HepG2 (cell line): ENCODE results near the gene OTP. TPM values are rescaled to one million over a fixed set of nuclear protein-coding genes. Genes with fewer than 3 reads are reported as not detected.

Experiments used
- AHDC1 ChIP-seq: sonication (generic); formaldehyde crosslinking; IDR thresholded peaks from 2 replicates; pipeline ENCODE4 v1.5.1; 2020; ENCODE audit warnings: mild to moderate bottlenecking, missing genetic modification reagents, borderline replicate concordance
- ARID2 ChIP-seq: sonication (generic); formaldehyde crosslinking; IDR thresholded peaks from 2 replicates; pipeline ENCODE4 v1.8.1; 2022; ENCODE audit warnings: mild to moderate bottlenecking, missing genetic modification reagents, borderline replicate concordance
- ARNTL ChIP-seq: sonication (generic); formaldehyde crosslinking; IDR thresholded peaks from 2 replicates; pipeline ENCODE4 v1.4.0; 2020; ENCODE audit warnings: mild to moderate bottlenecking, missing genetic modification reagents
- ATF7-NPFF ChIP-seq: sonication (generic); formaldehyde crosslinking; IDR thresholded peaks from 2 replicates; pipeline ENCODE4 v1.8.1; 2023; ENCODE audit warnings: mild to moderate bottlenecking, low read depth, missing genetic modification reagents, moderate library complexity
- BHLHE40 ChIP-seq: IDR thresholded peaks from 2 replicates; pipeline ENCODE4 v1.6.1; 2011; ENCODE audit warnings: low read length, improper control_type of control experiment
- DPF2 ChIP-seq: sonication (generic); formaldehyde crosslinking; IDR thresholded peaks from 2 replicates; pipeline ENCODE4 v1.4.0; 2020; ENCODE audit warnings: mild to moderate bottlenecking, low read depth, missing genetic modification reagents, borderline replicate concordance
- ELF3 ChIP-seq: IDR thresholded peaks from 2 replicates; pipeline ENCODE4 v1.6.1; 2016; ENCODE audit warnings: missing genetic modification reagents, missing compliant biosample characterization
- JUNB ChIP-seq: sonication (generic); formaldehyde crosslinking; IDR thresholded peaks from 2 replicates; pipeline ENCODE4 v1.8.0; 2022; ENCODE audit warnings: missing genetic modification reagents, mild to moderate bottlenecking, borderline replicate concordance
- NKX3-1 ChIP-seq: sonication (generic); formaldehyde crosslinking; IDR thresholded peaks from 2 replicates; pipeline ENCODE4 v1.5.0; 2020; ENCODE audit warnings: missing genetic modification reagents
- SRSF9 ChIP-seq: fragments of 200-400 bp; formaldehyde crosslinking; IDR thresholded peaks from 2 replicates; pipeline ENCODE4 v1.6.1; 2018; ENCODE audit warnings: borderline replicate concordance, mild to moderate bottlenecking, low read depth, low read length; ENCODE audit not compliant: insufficient read depth, poor library complexity, severe bottlenecking
- ZBTB42 ChIP-seq: sonication (generic); formaldehyde crosslinking; IDR thresholded peaks from 2 replicates; pipeline ENCODE4 v1.5.0; 2020; ENCODE audit warnings: mild to moderate bottlenecking, missing genetic modification reagents
- ZFP90 ChIP-seq: sonication (generic); formaldehyde crosslinking; IDR thresholded peaks from 2 replicates; pipeline ENCODE4 v1.8.0; 2022; ENCODE audit warnings: missing genetic modification reagents, mild to moderate bottlenecking, inconsistent platforms, borderline replicate concordance
- ZMAT3 ChIP-seq: sonication (generic); formaldehyde crosslinking; conservative IDR thresholded peaks from 2 replicates; pipeline ENCODE4 v1.7.0; 2021; ENCODE audit warnings: missing genetic modification reagents
- ZNF142 ChIP-seq: sonication (generic); formaldehyde crosslinking; IDR thresholded peaks from 2 replicates; pipeline ENCODE4 v1.4.0; 2020; ENCODE audit warnings: missing genetic modification reagents
- ZNF232 ChIP-seq: sonication (generic); formaldehyde crosslinking; IDR thresholded peaks from 2 replicates; pipeline ENCODE4 v1.4.0; 2020; ENCODE audit warnings: missing genetic modification reagents, borderline replicate concordance
- ZNF382 ChIP-seq: sonication (generic); formaldehyde crosslinking; IDR thresholded peaks from 2 replicates; pipeline ENCODE4 v1.5.0; 2020; ENCODE audit warnings: missing genetic modification reagents, mild to moderate bottlenecking, borderline replicate concordance
- ZNF44 ChIP-seq: sonication (generic); formaldehyde crosslinking; IDR thresholded peaks from 2 replicates; pipeline ENCODE4 v1.5.1; 2020; ENCODE audit warnings: mild to moderate bottlenecking, missing genetic modification reagents
- ZNF674 ChIP-seq: sonication (generic); formaldehyde crosslinking; IDR thresholded peaks from 2 replicates; pipeline ENCODE4 v1.5.0; 2020; ENCODE audit warnings: low read depth, mild to moderate bottlenecking, missing genetic modification reagents
- ZNF891 ChIP-seq: sonication (generic); formaldehyde crosslinking; IDR thresholded peaks from 2 replicates; pipeline ENCODE4 v1.5.0; 2020; ENCODE audit warnings: mild to moderate bottlenecking, missing genetic modification reagents
- polyA plus RNA-seq, 8 experiments: library from polyadenylated mRNA; depleted of rRNA in 3 of 8; stranded (reverse) in 7 of 8; unstranded in 1 of 8; fragments of >200 nt; fragmentation: Illumina TruSeq in 4 of 8; extraction: Trizol in 4 of 8; gene quantifications; 2 replicates each; pipeline versions ENCODE4 v1.2.1 to v1.2.3, GENCODE V29; 2011 to 2016; ENCODE audit warnings: low read depth in 4 of 8, missing spikeins in 1 of 8, mixed read lengths in 1 of 8; ENCODE audit not compliant: insufficient read depth in 1 of 8
- total RNA-seq, 5 experiments: library from RNA; depleted of rRNA; stranded (reverse); fragments of >200 nt; fragmentation: Illumina TruSeq; extraction: Trizol; gene quantifications; 2 replicates each; pipeline ENCODE4 v1.2.3, GENCODE V29; 2016; ENCODE audit warnings: low read depth in 1 of 5

Gene OTP
- total and polyA plus RNA-seq, 2 of the 13 experiments (the other 11 are each of a cell fraction or from before 2014, with no cell fraction given) = not detected

GRCh38 chr5:77630114-77630680 lies 8.3 kb downstream of the OTP start (continued):
- no peak for TF ChIP-seq AHDC1 (CRISPR knock-in tag)
- TF ChIP-seq JUNB = no peak
- TF ChIP-seq ZBTB42 (CRISPR knock-in tag) = no peak
- TF ChIP-seq ZNF674 (CRISPR knock-in tag) = no peak
- no peak for TF ChIP-seq ELF3 (CRISPR knock-in tag)
- no peak for TF ChIP-seq ZFP90
- 0 out of 2 replicates have a peak, but pooled peaks have one; percentile 19 for TF ChIP-seq ATF7-NPFF
- no peak for TF ChIP-seq ZMAT3 (CRISPR knock-in tag)
- no peak for TF ChIP-seq BHLHE40
- TF ChIP-seq DPF2 (CRISPR knock-in tag) = no peak
- no peak for TF ChIP-seq ZNF232 (CRISPR knock-in tag)
- no peak for TF ChIP-seq NKX3-1 (CRISPR knock-in tag)
- TF ChIP-seq ARNTL (CRISPR knock-in tag) = no peak
- TF ChIP-seq SRSF9 = no peak
- no peak for TF ChIP-seq ZNF891 (CRISPR knock-in tag)
- TF ChIP-seq ZNF44 (CRISPR knock-in tag) = no peak
- TF ChIP-seq ZNF142 (CRISPR knock-in tag) = no peak
- no peak for TF ChIP-seq ZNF382 (CRISPR knock-in tag)
- TF ChIP-seq ARID2 (CRISPR knock-in tag) = peak; percentile 48; the same call in 1 of the 2 replicates
